NCI-H69 (cell line): ENCODE measurements around the gene TRIM67.
A peak's percentile ranks its signal among the peaks of the same experiment; 100 is the strongest.

Source experiments
- DNase-seq: peaks from one replicate; lab custom pipeline; 2025; lab: John Stamatoyannopoulos, UW

Gene TRIM67

GRCh38 chr1:231233735-231234417, 72.0 kb downstream of the TRIM67 start:
- DNase-seq = no peak

GRCh38 chr1:231234506-231234905, 72.6 kb downstream of the TRIM67 start:
- DNase-seq = no peak

GRCh38 chr1:231235526-231236207, 73.8 kb downstream of the TRIM67 start:
- no peak for DNase-seq

GRCh38 chr1:231236208-231236591, 74.3 kb downstream of the TRIM67 start:
- DNase-seq = peak; percentile 51

- DNase-seq = no peak
These were observed 75.1 kb downstream of the TRIM67 start for GRCh38 chr1:231236938-231237337.

GRCh38 chr1:231238298-231238697, 76.4 kb downstream of the TRIM67 start:
- no peak for DNase-seq

GRCh38 chr1:231240531-231240882, 78.6 kb downstream of the TRIM67 start:
- DNase-seq = peak; percentile 37

GRCh38 chr1:231240883-231241735, 79.3 kb downstream of the TRIM67 start, which contains the start of gene GNPAT:
Gene GNPAT, plus strand, starts transcription at chr1:231241212. Its CDS starts 167 bp downstream, at chr1:231241379.
- peak; percentile 91 for DNase-seq

GRCh38 chr1:231241750-231242149, 79.9 kb downstream of the TRIM67 start:
- DNase-seq = peak; percentile 59

- no peak for DNase-seq
These were observed 80.8 kb downstream of the TRIM67 start for GRCh38 chr1:231242516-231243198.

GRCh38 chr1:231248778-231249177, 86.9 kb downstream of the TRIM67 start:
- DNase-seq = no peak

GRCh38 chr1:231252336-231252735, 90.5 kb downstream of the TRIM67 start:
- DNase-seq = peak; percentile 7

- no peak for DNase-seq
These were observed 98.5 kb downstream of the TRIM67 start for GRCh38 chr1:231260351-231260750.

GRCh38 chr1:231264642-231265041, 102.8 kb downstream of the TRIM67 start:
- no peak for DNase-seq

- no peak for DNase-seq
These were observed 103.5 kb downstream of the TRIM67 start for GRCh38 chr1:231265379-231265778.

GRCh38 chr1:231266811-231267322, 105.0 kb downstream of the TRIM67 start:
- DNase-seq = no peak
